Breast epithelium (tissue), 3 donors: ENCODE results near the gene CYFIP1.

Experiments
- CTCF ChIP-seq, 3 donors: fragments of 450-650 bp; IDR thresholded peaks; one replicate each; pipeline ENCODE4 v1.5.1; 2016 to 2017; ENCODE audit warnings: antibody characterized with exemption in 3 of 3, mild to moderate bottlenecking in 3 of 3, moderate library complexity in 3 of 3
- POLR2A ChIP-seq: fragments of 450-650 bp; IDR thresholded peaks from one replicate; pipeline ENCODE4 v1.6.1; 2016; ENCODE audit warnings: antibody characterized with exemption, mild to moderate bottlenecking, moderate library complexity
- POLR2AphosphoS5 ChIP-seq, 3 donors: sonication (generic); formaldehyde crosslinking; IDR thresholded peaks; one replicate each; pipeline ENCODE4 v1.6.1; 2017; ENCODE audit warnings: antibody characterized with exemption in 3 of 3

- TF ChIP-seq CTCF (IDR thresholded peaks at IDR 0.05) (no peak), POLR2A (no peak), POLR2AphosphoS5 (IDR thresholded peaks at IDR 0.05) (no peak)
These were observed 95.0 kb downstream of the CYFIP1 start for GRCh38 chr15:22885120-22885519.
